A549 (cell line): ENCODE results near the gene GDAP2. TPM values are rescaled to one million over a fixed set of nuclear protein-coding genes. Genes with fewer than 3 reads are reported as not detected.

ENCODE experiments used
- ATAC-seq, 2 experiments: fragments of 200-7000 bp in 1 of 2; fragments of >200 bp in 1 of 2; cut with Nextera tagmentation in 1 of 2; cut with Tn5 transposase in 1 of 2; 3 replicates each; pipeline versions ENCODE4 v1.8.0 to v1.9.1; 2018 to 2020; ENCODE audit warnings: mild to moderate bottlenecking in 1 of 2, moderate library complexity in 1 of 2
- CTCF ChIA-PET: fragments of 300-600 bp; sonication (Branson Sonifier 250); formaldehyde crosslinking; extraction: SDS; loops from one replicate; lab custom pipeline; 2021; ENCODE audit warnings: antibody characterized with exemption, inconsistent platforms; lab: Yijun Ruan, JAX
- POLR2A ChIA-PET: fragments of 350-600 bp; formaldehyde crosslinking; extraction: SDS; loops from one replicate; lab custom pipeline; 2021; ENCODE audit warnings: antibody characterized with exemption, inconsistent platforms; lab: Yijun Ruan, JAX
- DNase-seq, 2 experiments: peaks; one replicate each; pipeline versions ENCODE4 v3.0.0 to v3.0.0-alpha.2; 2011 to 2016; ENCODE audit warnings: low read depth in 1 of 2, low spot score in 1 of 2
- FAIRE-seq: peaks from 2 replicates; lab custom pipeline; 2011; peaks lifted over from hg19 to GRCh38; lab: Jason Lieb, UNC
- H3K27ac ChIP-seq, 2 experiments: fragments of >200 bp; sonication (Bioruptor Twin); formaldehyde crosslinking; 3 replicates each; pipeline ENCODE4 v1.5.1; 2016 to 2017
- H3K4me1 ChIP-seq: fragments of >200 bp; sonication (Bioruptor Twin); formaldehyde crosslinking; 3 replicates; pipeline ENCODE4 v1.6.1; 2016
- H3K4me2 ChIP-seq: fragments of >200 bp; sonication (Bioruptor Twin); formaldehyde crosslinking; 3 replicates; pipeline ENCODE4 v1.6.1; 2016
- H3K4me3 ChIP-seq: fragments of >200 bp; sonication (Bioruptor Twin); formaldehyde crosslinking; 3 replicates; pipeline ENCODE4 v1.5.1; 2016
- H3K9me3 ChIP-seq: fragments of >200 bp; sonication (Bioruptor Twin); formaldehyde crosslinking; 3 replicates; pipeline ENCODE4 v1.6.1; 2016
- CEBPB ChIP-seq, 2 experiments: fragments of >200 bp in 1 of 2; sonication (Bioruptor Twin) in 1 of 2; formaldehyde crosslinking in 1 of 2; IDR thresholded peaks; 2 replicates each; pipeline ENCODE4 v1.6.1; 2012 to 2016
- FOSL2 ChIP-seq, 2 experiments: fragments of 450-650 bp in 1 of 2; fragments of >200 bp in 1 of 2; sonication (Bioruptor Twin) in 1 of 2; formaldehyde crosslinking; IDR thresholded peaks; 2 replicates each; pipeline versions ENCODE4 v1.5.0 to v1.6.1; 2016 to 2020; ENCODE audit warnings: mild to moderate bottlenecking in 1 of 2, moderate library complexity in 1 of 2
- FOXS1 ChIP-seq: fragments of 250-450 bp; sonication (Bioruptor Pico); IDR thresholded peaks from 2 replicates; pipeline ENCODE4 v1.5.0; 2020; ENCODE audit warnings: mild to moderate bottlenecking, moderate library complexity
- HDAC2 ChIP-seq: fragments of 200-600 bp; sonication (generic); IDR thresholded peaks from 2 replicates; pipeline ENCODE4 v1.6.1; 2016
- HMGXB4 ChIP-seq: fragments of 250-450 bp; sonication (Bioruptor Pico); IDR thresholded peaks from 2 replicates; pipeline ENCODE4 v1.5.0; 2021; ENCODE audit warnings: mild to moderate bottlenecking, moderate library complexity, borderline replicate concordance
- HOXB5 ChIP-seq: fragments of 250-450 bp; sonication (Bioruptor Pico); IDR thresholded peaks from 2 replicates; pipeline ENCODE4 v1.5.0; 2020; ENCODE audit warnings: mild to moderate bottlenecking, moderate library complexity
- JUN ChIP-seq, 2 experiments: fragments of >200 bp; sonication (Bioruptor Twin); formaldehyde crosslinking; IDR thresholded peaks; 2 replicates in 1 of 2; 3 replicates in 1 of 2; pipeline ENCODE4 v1.6.1; 2016 to 2017
- NFE2L2 ChIP-seq: fragments of 150-350 bp; conservative IDR thresholded peaks from 2 replicates; pipeline ENCODE4 v1.6.1; 2014; ENCODE audit warnings: low read length
- PBX3 ChIP-seq: IDR thresholded peaks from 2 replicates; pipeline ENCODE4 v1.6.1; 2012
- POLR2AphosphoS2 ChIP-seq: conservative IDR thresholded peaks from 2 replicates; pipeline ENCODE4 v1.6.1; 2012; ENCODE audit warnings: low read length, improper control_type of control experiment, inconsistent platforms
- RARB ChIP-seq: fragments of 250-450 bp; sonication (Bioruptor Pico); IDR thresholded peaks from 2 replicates; pipeline ENCODE4 v1.8.0; 2021; ENCODE audit warnings: mild to moderate bottlenecking, moderate library complexity
- RCOR1 ChIP-seq: fragments of 150-350 bp; IDR thresholded peaks from 2 replicates; pipeline ENCODE4 v1.6.1; 2014; ENCODE audit warnings: antibody characterized with exemption, low read length, low read depth
- RFX5 ChIP-seq: fragments of 450-650 bp; IDR thresholded peaks from 2 replicates; pipeline ENCODE4 v1.7.1; 2014; ENCODE audit warnings: antibody characterized with exemption, mild to moderate bottlenecking, moderate library complexity
- RNF2 ChIP-seq: fragments of 200-600 bp; sonication (generic); IDR thresholded peaks from 2 replicates; pipeline ENCODE4 v1.6.1; 2016; ENCODE audit warnings: low read depth, mild to moderate bottlenecking, antibody characterized with exemption, moderate library complexity, borderline replicate concordance
- SMC3 ChIP-seq: fragments of >200 bp; sonication (Bioruptor Twin); formaldehyde crosslinking; IDR thresholded peaks from 3 replicates; pipeline ENCODE4 v1.6.1; 2018; ENCODE audit warnings: inconsistent platforms
- TFCP2L1 ChIP-seq: fragments of 250-450 bp; sonication (Bioruptor Pico); IDR thresholded peaks from 2 replicates; pipeline ENCODE4 v1.5.0; 2021; ENCODE audit warnings: mild to moderate bottlenecking
- WGBS: methylation state at CpG from one replicate; pipeline ENCODE4 v1.1.6; 2017; ENCODE audit errors: missing lambda C conversion rate; 5-methylcytosine and 5-hydroxymethylcytosine counted together
- polyA plus RNA-seq, 4 experiments: library from polyadenylated mRNA; depleted of rRNA in 3 of 4; stranded (reverse); fragments of >200 nt; fragmentation: RNase III in 1 of 4; extraction: RNeasy Plus Mini Kit Qiagen cat#74134 plus additional on column Dnase treatment in 1 of 4; gene quantifications; 2 replicates in 3 of 4; 3 replicates in 1 of 4; pipeline ENCODE4 v1.2.3, GENCODE V29; 2011 to 2017
- TF ChIP-seq, protein P1 (sequence below): fragments of 200-600 bp; sonication (generic); IDR thresholded peaks from 2 replicates; pipeline ENCODE4 v1.6.1; 2016; ENCODE audit warnings: antibody characterized with exemption, mild to moderate bottlenecking, moderate library complexity
- TF ChIP-seq, protein P2 (sequence below): fragments of >200 bp; sonication (Bioruptor Twin); formaldehyde crosslinking; IDR thresholded peaks from 3 replicates; pipeline ENCODE4 v1.5.1; 2016

GDAP2 gene
- polyA plus RNA-seq, 2 of the 4 experiments (the other 2 are of a cell fraction), result 6.7 to 21.2 TPM

DNA sequence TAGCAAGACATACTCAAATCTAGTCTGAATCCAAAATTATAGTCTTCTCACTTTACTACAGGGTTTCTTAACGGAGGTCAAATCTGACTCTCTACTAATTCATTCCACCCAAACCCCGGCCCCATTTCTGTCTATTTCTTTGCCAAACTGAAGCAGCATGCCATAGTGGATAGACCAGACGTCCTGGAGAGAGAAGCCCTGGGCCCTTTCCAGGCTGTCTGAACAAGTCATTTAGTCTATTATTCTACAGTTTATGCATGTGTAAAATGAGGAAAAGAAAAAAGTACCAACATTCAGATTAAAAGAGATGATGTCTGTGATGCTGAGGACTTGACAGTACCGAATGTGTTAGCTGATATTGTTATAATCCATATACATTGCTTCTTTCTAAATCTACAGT lies 95.0 kb downstream of the GDAP2 start:
- Histone ChIP-seq H3K9me3 (no peaks in the 10 kb centered on the region), H3K27ac (no peak overlapping the region), H3K4me3 (no peak overlapping the region), H3K4me2 (no peak overlapping the region), H3K4me1 (no peaks in the 10 kb centered on the region)
- ATAC-seq (no peak), DNase-seq (no peak), FAIRE-seq (no peak)
- CTCF ChIA-PET, result interaction anchor here (0.6 kb wide), 1 partner anchor 9 kb away, joined by 3 read pairs; no protein-coding TSS in a partner anchor
- WGBS, result 84% methylated on average over 4 of the region's 4 CpGs
- POLR2A ChIA-PET, result no interaction called here
- TF ChIP-seq SMC3, result no peak
- no peak for TF ChIP-seq RCOR1
- TF ChIP-seq POLR2AphosphoS2, result no peak
- no peak for TF ChIP-seq PBX3
- TF ChIP-seq HDAC2, result no peak
- TF ChIP-seq TFCP2L1 (CRISPR knock-in tag), result no peak
- TF ChIP-seq RFX5, result no peak
- TF ChIP-seq FOXS1 (CRISPR knock-in tag), result no peak

GRCh38 chr1:117832453-117832852 lies 97.0 kb downstream of the GDAP2 start:
- ChIA-PET POLR2A (no interaction called here), CTCF (no interaction called here)
- peaks cover 2% of the 10 kb centered on the region; the same call in 1 of the 3 replicates for H3K4me1 ChIP-seq
- H3K27ac ChIP-seq, result no peak overlapping the region
- H3K9me3 ChIP-seq, result no peaks in the 10 kb centered on the region
- H3K4me3 ChIP-seq, result no peak overlapping the region
- DNase-seq (no peak), FAIRE-seq (no peak)
- no peak overlapping the region for H3K4me2 ChIP-seq
- TF ChIP-seq FOSL2 (IDR thresholded peaks at IDR 0.05) (no peak), FOSL2 (CRISPR knock-in tag; IDR thresholded peaks at IDR 0.05) (no peak), HMGXB4 (CRISPR knock-in tag) (no peak), NFE2L2 (no peak), SMC3 (no peak)
- TF ChIP-seq, protein P1, sequence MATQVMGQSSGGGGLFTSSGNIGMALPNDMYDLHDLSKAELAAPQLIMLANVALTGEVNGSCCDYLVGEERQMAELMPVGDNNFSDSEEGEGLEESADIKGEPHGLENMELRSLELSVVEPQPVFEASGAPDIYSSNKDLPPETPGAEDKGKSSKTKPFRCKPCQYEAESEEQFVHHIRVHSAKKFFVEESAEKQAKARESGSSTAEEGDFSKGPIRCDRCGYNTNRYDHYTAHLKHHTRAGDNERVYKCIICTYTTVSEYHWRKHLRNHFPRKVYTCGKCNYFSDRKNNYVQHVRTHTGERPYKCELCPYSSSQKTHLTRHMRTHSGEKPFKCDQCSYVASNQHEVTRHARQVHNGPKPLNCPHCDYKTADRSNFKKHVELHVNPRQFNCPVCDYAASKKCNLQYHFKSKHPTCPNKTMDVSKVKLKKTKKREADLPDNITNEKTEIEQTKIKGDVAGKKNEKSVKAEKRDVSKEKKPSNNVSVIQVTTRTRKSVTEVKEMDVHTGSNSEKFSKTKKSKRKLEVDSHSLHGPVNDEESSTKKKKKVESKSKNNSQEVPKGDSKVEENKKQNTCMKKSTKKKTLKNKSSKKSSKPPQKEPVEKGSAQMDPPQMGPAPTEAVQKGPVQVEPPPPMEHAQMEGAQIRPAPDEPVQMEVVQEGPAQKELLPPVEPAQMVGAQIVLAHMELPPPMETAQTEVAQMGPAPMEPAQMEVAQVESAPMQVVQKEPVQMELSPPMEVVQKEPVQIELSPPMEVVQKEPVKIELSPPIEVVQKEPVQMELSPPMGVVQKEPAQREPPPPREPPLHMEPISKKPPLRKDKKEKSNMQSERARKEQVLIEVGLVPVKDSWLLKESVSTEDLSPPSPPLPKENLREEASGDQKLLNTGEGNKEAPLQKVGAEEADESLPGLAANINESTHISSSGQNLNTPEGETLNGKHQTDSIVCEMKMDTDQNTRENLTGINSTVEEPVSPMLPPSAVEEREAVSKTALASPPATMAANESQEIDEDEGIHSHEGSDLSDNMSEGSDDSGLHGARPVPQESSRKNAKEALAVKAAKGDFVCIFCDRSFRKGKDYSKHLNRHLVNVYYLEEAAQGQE, result no peak
- TF ChIP-seq, all 56 proteins: peak for 0
- no peak for ATAC-seq

DNA sequence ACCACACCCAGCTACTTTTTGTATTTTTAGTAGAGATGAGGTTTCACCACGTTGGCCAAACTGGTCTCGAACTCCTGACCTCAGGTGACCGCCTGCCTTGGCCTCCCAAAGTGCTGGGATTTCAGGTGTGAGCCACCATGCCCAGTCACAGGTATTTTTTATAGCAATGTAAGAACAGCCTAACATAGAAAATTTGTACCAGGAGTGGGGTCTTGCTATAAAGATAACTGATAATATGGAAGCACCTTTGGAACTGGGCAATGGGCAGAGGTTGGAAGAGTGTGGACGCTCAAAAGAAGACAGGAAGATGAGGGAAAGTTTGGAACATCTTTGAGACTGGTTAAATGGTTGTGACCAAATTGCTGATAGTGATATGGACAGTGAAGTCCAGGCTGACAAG lies 99.2 kb downstream of the GDAP2 start:
- DNase-seq, result no peak
- FAIRE-seq, result no peak
- CTCF ChIA-PET, result interaction anchor here (0.8 kb wide), 1 partner anchor 23 kb away, joined by 3 read pairs; no protein-coding TSS in a partner anchor
- H3K4me2 ChIP-seq, result no peak overlapping the region
- ATAC-seq, result no peak
- no peak overlapping the region for H3K4me3 ChIP-seq
- no peaks in the 10 kb centered on the region for H3K9me3 ChIP-seq
- WGBS, result 0% methylated on average over 1 of the region's 4 CpGs
- TF ChIP-seq RARB (CRISPR knock-in tag), result no peak
- TF ChIP-seq RNF2, result no peak
- TF ChIP-seq NFE2L2, result no peak
- TF ChIP-seq CEBPB (IDR thresholded peaks at IDR 0.05), result no peak
- TF ChIP-seq, protein P2, sequence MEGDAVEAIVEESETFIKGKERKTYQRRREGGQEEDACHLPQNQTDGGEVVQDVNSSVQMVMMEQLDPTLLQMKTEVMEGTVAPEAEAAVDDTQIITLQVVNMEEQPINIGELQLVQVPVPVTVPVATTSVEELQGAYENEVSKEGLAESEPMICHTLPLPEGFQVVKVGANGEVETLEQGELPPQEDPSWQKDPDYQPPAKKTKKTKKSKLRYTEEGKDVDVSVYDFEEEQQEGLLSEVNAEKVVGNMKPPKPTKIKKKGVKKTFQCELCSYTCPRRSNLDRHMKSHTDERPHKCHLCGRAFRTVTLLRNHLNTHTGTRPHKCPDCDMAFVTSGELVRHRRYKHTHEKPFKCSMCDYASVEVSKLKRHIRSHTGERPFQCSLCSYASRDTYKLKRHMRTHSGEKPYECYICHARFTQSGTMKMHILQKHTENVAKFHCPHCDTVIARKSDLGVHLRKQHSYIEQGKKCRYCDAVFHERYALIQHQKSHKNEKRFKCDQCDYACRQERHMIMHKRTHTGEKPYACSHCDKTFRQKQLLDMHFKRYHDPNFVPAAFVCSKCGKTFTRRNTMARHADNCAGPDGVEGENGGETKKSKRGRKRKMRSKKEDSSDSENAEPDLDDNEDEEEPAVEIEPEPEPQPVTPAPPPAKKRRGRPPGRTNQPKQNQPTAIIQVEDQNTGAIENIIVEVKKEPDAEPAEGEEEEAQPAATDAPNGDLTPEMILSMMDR, result no peak
- TF ChIP-seq HOXB5, result no peak
- TF ChIP-seq JUN (IDR thresholded peaks at IDR 0.05), result no peak
- TF ChIP-seq SMC3, result no peak
- TF ChIP-seq, all 56 proteins: peak for 0
- POLR2A ChIA-PET, result no interaction called here
- H3K4me1 ChIP-seq, result peaks cover 24% of the 10 kb centered on the region
- H3K27ac ChIP-seq, result no peak overlapping the region
